KG1 (cell line): Measurements from ENCODE around the gene MRFAP1L1.
A peak's percentile ranks its signal among the peaks of the same experiment; 100 is the strongest.
"Not testable (repeated sequence)": the region's sequence is repeated elsewhere in the genome, so short reads cannot be mapped to it uniquely, and the experiment has no call there.

Experiments used
- DNase-seq: peaks from one replicate; lab custom pipeline; 2025; lab: John Stamatoyannopoulos, UW

The MRFAP1L1 gene

DNA sequence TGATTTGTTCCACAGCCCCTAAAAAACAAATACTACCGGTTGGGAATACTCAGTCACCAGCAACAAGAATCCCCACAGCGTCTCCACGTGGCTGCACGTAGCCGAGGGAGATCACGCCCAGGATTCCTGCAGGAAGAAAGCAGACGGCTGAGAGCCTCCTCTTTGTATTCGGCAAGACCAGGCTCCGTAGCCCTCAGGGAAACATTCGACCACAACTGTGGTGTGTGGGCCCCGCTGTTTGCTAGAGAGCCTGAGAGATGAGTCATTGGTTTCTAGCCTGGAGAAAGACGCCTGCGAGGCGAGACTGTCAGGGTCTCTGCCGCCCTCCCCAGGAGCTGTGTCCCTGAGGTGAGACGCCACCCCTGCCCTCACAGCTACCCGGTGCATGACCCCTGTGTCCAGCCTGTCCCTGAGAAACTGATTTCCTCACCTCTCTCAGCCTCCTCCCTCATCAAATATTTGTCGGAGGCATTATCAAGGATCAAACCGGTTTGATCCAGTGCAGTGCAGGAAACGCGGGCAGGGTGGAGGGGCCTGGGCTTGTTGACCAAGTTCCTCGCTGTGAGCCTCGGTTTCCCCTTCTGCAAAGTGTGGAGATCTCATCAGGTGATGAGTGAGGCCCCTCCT, 20.7 kb downstream of the MRFAP1L1 start:
- DNase-seq, result peak; percentile 82

DNA sequence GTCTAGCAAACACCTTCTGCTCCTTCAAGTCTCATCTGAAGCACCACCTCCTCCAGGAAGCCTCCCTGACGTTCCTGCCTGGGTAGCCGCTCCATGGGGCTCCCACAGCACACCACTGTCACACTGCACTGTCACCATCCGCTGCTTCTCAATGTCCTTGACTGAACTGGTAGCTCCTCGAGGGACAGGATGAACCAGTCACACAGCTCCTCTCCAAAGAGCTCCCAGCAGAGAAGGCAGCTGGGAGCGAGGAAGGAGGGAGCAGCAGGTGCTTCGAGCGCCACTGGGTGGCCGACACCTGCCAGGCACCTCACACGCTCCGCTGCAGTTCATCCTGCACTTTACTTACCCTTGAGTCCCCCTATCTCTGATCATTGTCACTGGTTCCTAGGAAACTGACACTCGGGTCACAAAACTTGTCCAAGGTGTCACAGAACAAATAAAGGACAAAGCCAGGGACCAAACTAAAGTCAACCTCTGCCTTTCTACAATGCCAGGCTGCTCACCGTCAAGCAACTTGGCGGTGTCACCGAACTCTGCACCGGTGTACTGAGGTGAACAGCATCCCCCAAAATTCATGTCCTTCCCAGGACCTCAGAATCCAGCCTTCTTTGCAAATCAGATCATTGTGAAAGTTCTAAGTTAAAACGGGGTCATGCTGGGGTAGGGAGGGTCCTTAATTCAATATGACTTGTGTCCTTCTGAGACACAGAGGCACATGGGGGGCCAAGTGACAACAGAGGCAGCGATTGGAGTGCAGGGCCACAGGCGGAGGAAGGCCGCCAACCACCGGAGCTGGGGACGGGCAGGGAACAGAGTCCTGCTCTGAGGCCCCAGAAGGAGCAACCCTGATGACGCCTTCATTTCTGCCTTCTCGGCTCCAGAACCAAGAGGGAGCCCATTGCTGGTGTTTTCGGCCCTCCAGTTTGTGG, 21.5 kb downstream of the MRFAP1L1 start:
- DNase-seq, result no peak

DNA sequence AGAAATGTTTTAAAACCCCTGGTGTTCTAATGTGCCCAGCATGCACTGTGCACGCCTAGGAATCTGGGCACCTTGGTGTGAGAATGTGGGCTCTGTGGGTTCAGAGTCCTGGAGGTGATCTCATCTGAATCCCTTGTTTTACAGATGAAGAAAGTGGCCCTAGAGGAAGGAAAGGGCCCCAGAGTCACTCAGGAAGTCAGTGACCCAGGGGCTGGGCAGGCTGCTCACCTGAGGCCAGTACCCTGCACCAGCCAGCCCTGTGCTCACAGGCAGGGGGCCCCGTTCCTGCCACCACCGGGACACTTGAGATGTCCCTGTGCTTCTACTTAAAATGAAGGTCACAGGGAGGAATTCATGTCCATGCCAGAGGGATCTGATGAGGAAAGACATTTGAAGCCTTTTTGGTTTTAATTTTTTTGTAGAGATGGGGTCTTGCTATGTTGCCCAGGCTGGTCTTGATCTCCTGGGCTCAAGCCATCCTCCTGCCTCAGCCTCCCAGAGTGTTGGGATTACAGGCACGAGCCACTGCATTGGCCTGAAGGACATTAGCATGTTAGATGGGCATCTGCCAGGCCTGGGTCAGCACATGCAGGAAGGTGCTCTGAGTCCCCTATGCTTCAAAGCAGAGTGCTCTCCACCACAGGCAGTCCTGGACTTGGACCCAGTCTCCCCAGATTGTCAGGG, 23.4 kb downstream of the MRFAP1L1 start:
- no peak for DNase-seq

DNA sequence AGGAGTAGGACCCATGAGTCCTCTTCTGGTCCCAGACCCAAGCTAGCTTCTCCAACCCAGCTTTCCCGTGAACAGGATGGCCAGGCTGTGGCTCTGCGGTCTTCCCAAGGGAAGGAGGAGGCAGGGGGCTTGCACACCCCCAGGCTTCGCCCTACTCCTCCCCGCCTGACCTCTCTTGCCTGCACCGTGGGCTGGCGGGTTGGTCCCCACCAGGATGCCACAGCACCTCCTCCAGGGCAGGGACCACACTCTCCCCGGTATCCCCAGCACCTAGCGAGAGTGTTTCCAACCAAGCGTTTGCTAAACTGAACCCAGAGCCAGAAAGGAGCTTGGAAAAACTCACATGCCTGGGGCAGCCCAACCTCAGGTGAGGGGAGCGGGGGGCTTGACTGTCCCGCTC, 25.0 kb downstream of the MRFAP1L1 start:
- DNase-seq, result no peak

DNA sequence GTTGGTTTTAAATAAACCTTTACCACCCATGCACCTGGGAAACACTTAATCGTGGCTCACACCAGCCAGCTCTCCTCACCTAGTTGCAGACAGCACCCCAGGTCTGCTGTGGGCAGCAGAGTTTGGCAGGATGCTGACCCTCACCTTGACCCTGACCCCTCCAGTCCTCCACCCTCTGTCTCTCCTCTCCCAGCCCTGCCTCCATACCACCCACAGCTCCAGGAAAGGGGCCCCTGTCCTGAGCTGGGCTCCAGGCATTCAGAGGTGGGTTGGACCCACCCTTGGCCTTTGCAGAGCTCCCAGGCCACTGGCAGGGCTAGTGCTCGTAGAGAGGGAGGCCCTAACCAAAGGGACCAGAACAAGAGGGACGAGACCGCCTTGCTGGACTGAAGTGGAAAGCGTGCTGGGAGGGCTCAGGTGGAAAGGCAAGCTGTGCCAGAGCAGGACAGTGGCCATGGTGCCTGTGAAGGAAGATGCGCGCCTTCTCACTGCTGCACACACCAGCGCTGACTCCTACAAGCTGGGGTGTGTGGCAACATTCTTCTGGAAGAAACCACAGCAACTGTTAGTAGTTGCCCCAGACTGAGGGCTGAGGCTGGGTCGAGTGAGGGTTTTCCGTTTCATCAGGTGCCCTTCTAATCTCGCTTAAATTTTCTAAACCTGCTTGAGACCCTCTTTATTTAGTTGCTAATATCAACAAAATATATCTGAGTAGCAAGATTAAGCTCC, 26.6 kb downstream of the MRFAP1L1 start:
- DNase-seq, result no peak

DNA sequence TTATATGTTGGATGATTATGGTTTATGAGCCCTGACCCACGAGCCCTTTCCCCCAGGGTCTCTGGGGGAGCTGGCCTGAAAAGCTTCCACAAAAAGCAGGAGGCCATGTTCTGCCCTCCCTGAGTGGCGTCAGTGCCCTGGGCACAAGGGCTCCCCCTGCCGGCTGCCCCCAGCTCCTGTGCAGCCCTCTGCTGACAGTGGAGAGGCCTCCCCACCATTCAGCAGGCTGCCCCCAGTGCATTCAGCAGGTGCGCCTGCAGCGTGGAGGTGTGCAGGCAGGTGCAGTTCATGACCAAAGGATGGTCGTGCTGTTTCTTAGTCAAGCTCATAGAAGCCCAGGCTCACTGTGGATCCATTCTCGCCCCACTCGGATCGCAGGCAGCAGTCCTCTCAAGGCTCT, 28.5 kb downstream of the MRFAP1L1 start:
- no peak for DNase-seq

DNA sequence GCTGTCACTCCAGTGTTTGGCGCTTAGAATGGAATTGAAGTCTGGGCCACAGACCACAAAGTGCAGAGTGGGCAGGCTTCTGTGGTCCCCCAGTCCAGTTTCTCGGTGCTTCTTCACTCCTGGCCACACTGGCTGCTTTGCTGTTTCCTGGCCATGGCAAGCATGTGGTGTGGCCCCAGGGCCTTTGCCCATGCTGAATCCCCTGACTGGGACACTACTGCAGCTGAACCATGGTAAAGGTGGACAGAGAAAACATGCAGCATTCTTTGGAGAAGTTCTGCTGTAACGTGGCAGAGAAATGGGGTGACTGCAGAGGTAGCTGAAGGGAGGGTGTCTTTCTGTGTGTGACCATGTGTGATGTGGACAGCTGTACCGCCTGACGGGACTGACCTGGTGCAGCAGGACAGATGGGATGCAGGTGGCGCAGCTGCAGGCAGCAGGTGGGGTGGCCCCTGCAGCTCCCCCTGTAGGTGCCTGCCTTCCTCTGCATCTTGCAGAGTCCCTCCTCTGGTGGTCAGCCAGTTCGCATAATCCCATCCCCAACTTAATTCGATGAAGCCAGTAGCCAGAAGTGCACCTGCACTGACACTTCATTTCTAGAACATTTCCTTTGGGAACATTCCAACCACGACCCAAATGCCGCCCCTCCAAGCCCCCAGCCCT, 29.2 kb downstream of the MRFAP1L1 start:
- no peak for DNase-seq

DNA sequence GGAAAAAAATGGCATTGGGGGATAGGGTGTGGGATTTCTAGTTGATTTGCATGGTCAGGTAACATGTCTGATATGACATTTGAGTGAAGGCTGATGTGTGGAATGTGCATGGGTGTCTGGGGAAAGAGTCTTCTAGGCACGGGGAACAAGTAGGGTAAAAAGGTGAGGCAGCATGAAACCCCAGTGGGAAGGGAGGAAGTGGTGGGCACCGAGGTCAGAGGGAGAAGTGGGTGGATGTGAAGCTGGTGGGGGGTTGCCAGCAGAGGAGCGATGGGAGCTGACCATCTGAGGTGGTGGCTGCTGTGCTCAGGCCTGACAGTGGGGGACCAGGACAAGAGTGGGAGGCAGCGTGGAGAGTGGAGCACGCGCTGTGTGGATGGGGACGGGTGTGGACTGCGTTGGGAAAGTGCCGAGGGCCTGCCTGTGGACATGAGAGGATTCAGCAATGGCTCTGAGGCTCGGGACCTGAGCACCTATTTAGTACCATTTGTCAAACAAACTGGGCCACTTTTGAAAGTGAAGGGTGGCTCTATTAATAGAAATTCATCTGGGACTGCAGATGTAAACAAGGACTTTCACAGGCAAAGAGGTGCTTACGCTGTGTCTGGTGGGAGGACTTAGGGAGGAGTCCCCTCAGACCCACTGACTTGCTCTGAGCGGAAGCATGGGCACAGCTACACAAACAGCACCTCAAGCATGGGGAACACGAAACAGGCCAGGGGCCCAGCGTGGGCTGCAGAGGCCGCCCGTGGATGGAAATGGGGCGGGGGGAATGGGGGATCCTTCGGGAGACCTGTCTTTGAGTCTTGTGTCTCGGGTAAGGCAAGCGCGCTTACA, 32.7 kb downstream of the MRFAP1L1 start:
- DNase-seq, result no peak

DNA sequence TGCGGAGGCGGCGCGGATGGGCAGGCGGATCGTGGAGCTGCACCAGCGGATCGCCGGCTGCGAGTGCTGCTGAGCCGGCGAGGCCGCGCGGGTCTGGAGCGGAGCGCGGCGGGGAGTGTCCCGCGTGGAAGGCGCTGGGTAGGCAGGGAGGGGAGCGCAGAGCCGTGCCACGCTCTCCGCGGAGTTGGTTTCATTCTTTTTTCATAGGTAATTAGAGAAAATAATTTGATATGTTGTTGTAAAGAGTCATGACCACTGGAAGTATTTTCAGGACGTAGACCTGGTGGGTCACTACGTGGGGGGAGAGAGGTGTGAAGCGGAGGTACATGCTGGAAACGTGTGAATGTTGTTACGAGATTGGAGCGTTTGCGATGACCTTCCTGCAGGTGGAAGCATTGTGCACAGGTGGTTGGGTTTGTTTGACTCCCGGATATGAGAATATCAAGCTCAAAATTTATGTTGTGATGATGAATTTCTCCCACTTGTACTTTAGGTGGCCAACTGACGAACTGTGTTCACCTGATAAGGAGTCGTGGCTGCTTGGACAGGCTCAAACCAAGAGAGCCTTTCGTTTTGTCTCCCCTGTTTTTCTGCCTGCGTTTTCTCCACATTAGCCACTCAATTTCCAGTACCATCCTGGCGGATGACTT, 35.0 kb downstream of the MRFAP1L1 start:
- no peak for DNase-seq

DNA sequence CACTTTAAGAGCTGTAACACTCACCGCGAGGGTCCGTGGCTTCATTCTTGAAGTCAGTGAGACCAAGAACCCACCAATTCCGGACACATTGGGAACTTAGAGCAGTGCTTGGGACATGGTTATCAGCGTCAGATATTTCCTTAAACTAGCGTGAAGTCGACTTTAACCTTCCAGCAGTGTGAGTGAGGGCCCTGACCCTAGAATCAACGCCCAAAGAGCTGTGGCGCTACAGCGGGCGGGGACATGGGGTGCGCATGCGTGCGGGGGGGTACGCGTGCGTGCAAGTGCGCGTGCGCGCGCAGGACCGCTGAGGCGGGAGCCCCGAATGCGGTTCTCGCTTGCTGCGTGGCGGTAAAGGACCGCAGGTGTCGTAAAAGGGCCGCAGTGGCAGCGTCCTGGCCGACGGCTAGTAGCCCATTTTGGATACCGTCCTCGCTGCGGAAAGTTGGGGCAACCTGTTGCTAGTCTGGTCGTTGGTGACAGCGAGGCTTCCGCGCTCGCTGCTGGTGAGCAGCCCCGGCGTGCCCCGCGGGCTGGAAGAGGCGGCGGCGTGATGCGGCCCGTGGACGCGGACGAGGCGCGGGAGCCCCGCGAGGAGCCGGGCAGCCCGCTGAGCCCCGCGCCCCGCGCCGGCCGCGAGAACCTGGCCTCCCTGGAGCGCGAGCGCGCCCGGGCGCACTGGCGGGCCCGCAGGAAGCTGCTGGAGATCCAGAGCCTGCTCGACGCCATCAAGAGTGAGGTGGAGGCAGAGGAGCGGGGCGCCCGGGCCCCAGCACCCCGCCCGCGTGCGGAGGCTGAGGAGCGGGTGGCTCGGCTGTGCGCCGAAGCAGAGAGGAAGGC, 35.8 kb downstream of the MRFAP1L1 start:
- DNase-seq, result peak; percentile 92

DNA sequence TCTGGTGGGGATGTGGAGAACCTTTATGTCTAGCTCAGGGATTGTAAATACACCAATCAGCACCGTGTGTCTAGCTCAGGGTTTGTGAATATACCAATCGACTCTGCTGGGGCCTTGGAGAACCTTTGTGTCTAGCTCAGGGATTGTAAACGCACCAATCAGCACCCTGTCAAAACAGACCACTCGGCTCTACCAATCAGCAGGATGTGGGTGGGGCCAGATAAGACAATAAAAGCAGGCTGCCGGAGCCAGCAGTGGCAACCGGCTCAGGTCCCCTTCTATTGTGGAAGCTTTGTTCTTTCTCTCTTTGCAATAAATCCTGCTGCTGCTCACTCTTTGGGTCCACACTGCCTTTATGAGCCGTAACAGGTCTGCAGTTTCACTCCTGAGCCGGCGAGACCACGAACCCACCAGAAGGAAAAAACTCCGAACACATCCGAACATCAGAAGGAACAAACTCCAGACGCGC, 36.4 kb downstream of the MRFAP1L1 start:
- DNase-seq, result not testable (repeated sequence)

DNA sequence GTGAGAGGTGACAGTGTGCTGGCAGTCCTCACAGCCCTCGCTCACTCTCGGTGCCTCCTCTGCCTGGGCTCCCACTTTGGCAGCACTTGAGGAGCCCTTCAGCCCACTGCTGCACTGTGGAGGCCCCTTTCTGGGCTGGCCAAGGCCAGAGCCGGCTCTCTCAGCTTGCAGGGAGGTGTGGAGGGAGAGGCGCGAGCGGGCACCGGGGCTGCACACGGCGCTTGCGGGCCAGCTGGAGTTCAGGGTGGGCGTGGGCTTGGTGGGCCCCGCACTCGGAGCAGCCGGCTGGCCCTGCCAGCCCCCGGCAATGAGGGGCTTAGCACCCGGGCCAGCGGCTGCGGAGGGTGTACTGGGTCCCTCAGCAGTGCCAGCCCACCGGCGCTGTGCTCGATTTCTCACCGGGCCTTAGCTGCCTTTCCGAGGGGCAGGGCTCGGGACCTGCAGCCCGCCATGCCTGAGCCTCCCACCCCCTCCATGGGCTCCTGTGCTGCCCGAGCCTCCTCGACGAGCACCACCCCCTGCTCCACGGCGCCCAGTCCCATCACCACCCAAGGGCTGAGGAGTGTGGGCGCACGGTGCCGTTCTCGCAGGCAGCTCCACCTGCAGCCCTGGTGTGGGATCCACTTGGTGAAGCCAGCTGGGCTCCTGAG, 37.0 kb downstream of the MRFAP1L1 start:
- not testable (repeated sequence) for DNase-seq

DNA sequence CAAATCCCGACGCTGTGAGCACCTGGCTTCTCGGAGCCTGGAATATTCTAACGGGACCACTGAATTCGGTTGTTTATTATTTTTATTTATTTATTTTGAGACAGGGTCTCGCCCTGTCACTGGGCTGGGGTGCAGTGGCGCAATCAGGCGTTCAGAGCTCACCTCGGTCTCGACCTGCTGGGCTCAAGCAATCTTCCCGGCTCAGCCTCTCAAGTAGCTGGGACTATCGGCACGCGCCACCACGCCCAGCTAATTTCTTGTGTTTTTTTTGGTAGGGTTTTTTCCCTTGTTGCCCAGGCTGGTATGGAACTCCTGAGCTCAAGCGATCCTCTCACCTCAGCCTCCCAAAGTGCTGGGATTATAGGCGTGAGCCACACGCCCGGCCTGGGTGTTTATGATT, 37.5 kb downstream of the MRFAP1L1 start:
- DNase-seq, result no peak

DNA sequence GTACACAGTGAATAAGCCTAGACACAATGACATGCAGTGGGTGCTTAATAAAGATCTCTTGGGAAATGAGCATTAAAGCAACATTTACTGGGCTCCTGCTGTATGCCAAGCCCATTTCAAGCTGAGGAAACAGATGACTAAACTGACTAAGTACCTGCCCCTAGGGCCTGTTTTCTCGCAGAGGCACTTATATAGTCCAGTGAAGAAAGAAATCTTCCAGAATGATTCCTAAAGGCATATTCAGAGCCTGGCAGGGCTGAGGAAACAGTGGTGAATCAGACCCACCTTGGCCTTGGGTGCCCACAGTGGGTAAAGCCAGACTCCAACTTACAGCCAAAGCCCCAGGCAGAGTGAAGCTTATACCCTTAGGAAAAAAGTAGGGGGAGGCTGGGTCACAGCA, 38.0 kb downstream of the MRFAP1L1 start:
- no peak for DNase-seq

DNA sequence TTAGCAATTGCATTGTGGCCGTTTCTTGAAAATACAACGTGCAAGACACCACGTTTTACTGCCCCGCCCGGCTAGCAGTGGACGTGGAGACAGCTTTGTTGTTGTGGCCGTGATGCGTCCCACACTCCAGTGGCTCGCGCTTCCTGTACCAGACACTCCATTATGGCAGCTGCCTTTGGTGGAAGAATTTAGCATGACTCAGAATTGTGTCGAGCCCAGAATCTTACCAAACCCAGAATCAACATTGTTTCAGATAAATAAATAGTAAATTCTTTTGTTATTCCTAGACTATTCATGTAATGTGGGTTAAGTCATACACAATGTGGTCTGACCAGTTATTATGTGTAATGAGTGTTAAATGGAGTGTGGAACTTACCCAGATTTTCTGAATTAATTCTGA, 41.3 kb downstream of the MRFAP1L1 start:
- no peak for DNase-seq

DNA sequence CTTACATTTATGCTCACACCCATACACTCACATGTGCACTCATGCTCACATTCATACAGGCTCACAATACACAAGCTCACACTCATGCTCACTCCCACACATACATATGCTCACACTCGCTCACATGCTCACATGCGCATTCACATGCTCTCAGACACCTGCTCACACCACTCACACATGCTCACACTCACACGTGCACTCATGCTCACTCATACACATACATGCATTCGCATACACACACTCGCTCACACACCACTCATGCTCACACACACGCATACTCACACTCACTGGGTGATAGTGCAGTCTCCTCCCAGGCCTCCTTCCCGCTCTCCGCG, 44.4 kb downstream of the MRFAP1L1 start:
- no peak for DNase-seq

DNA sequence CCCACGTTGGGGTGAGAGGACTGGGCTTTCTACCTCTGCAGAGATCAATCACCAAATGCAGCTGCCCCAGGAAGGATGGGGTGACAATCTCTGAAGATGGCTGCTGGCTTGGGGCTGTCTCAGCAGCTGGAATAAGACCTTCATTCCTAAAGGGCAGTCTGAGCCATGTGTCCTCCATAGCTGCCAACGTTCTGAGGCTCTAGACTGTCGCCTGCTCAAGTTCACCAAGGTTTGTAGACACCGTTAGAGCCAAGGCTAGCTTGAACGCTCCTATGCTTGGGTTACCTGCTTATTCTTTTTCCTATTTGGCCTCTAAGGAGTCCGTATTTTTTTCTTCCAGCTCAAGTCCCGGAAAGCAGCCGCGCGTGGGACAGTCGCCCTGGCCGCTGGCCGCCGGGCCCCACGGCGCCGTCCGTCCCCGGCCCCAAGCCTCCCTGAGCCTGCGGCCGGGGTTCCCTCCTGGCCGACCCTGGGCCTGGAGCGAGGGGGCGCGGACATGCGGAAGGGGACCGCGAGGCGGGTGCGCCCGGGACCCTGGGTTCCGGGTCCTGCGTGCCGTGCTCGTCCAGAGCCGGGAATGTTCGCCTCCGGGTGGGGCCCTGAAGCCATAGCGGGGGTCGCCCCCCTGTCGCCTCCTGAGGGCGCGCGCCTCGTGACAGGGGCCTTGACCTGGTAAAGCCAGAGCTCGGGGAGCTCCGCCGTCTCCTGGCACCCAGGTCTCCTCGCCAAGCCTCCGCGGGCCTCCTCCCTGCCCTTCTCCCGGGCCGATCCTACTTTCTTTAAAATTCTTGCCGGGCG, 45.9 kb downstream of the MRFAP1L1 start:
- no peak for DNase-seq

DNA sequence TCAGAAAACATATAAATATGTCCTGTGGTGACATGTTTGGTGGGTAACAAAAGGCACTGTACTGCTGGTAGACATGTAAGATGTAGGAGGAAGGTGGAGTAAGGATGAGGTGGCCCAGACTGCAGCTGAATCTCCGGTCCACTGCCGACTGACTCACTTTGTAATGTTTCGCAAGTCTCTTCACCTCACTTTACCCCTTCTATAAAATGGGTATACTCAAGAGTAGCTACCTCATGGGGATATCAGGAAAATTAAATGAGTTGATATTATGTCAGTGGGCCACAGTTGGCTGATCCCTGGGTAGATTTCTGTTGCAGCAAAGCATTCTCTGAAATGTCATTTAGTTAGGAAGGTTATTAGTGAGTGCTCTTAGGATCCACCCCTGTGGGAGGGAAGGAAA, 47.1 kb downstream of the MRFAP1L1 start:
- DNase-seq, result no peak
